Measurements from ENCODE around the gene RANBP17. TPM values are rescaled to one million over a fixed set of nuclear protein-coding genes. Genes with fewer than 3 reads are reported as not detected.

The RANBP17 gene
- total RNA-seq, 1 experiment from 2014 or later = not detected

GRCh38 chr5:170860818-170861666, 776 bp upstream of the RANBP17 start:
- ChIA-PET POLR2A (ENCODE audit: low non-redundant PET) (no interaction called here), CTCF (no interaction called here)
- H3K36me3 ChIP-seq (ENCODE audit: insufficient read depth, low read length, poor library complexity, severe bottlenecking) = no peaks in the 10 kb centered on the region
- no peak for TF ChIP-seq EZH2 (IDR thresholded peaks at IDR 0.05; ENCODE audit: borderline replicate concordance, low read depth, low read length, poor library complexity, severe bottlenecking)
- no peak for TF ChIP-seq CTCF (conservative IDR thresholded peaks at IDR 0.05; ENCODE audit: low read depth, low read length)
- DNase-seq (ENCODE audit: low spot score) = no peak
- H3K4me1 ChIP-seq (ENCODE audit: insufficient read depth, low read length, poor library complexity, severe bottlenecking) = no peaks in the 10 kb centered on the region
- H3K4me3 ChIP-seq (ENCODE audit: low read depth, low read length, poor library complexity, severe bottlenecking) = no peak overlapping the region
- H3K9me3 ChIP-seq (ENCODE audit: low read depth, low read length, poor library complexity, severe bottlenecking) = peaks cover 13% of the 10 kb centered on the region
- H3K27ac ChIP-seq (ENCODE audit: low read depth, low read length, poor library complexity, severe bottlenecking) = no peak overlapping the region
- BruUV-seq (replicated peaks) = no TSS peak
- intact Hi-C loops (cut with micrococcal nuclease; ENCODE audit: unreplicated experiment) = no loop called here
- peaks cover 30% of the 10 kb centered on the region for H3K27me3 ChIP-seq (replicated peaks; ENCODE audit: insufficient read depth, low read depth, low read length, poor library complexity)

- DNase-seq (ENCODE audit: low spot score) = no peak
- POLR2A ChIA-PET (ENCODE audit: low non-redundant PET) = no interaction called here
- no peaks in the 10 kb centered on the region for H3K36me3 ChIP-seq (ENCODE audit: insufficient read depth, low read length, poor library complexity, severe bottlenecking)
- peaks cover 30% of the 10 kb centered on the region for H3K27me3 ChIP-seq (replicated peaks; ENCODE audit: insufficient read depth, low read depth, low read length, poor library complexity)
- no peak for TF ChIP-seq EZH2 (IDR thresholded peaks at IDR 0.05; ENCODE audit: borderline replicate concordance, low read depth, low read length, poor library complexity, severe bottlenecking)
- TF ChIP-seq CTCF (conservative IDR thresholded peaks at IDR 0.05; ENCODE audit: low read depth, low read length) = no peak
- H3K4me1 ChIP-seq (ENCODE audit: insufficient read depth, low read length, poor library complexity, severe bottlenecking) = no peaks in the 10 kb centered on the region
- no peak overlapping the region for H3K27ac ChIP-seq (ENCODE audit: low read depth, low read length, poor library complexity, severe bottlenecking)
- intact Hi-C loops (cut with micrococcal nuclease; ENCODE audit: unreplicated experiment) = no loop called here
- no peak overlapping the region for H3K4me3 ChIP-seq (ENCODE audit: low read depth, low read length, poor library complexity, severe bottlenecking)
- BruUV-seq (replicated peaks) = no TSS peak
- H3K9me3 ChIP-seq (ENCODE audit: low read depth, low read length, poor library complexity, severe bottlenecking) = peaks cover 13% of the 10 kb centered on the region
- CTCF ChIA-PET = no interaction called here
These were observed 226 bp upstream of the RANBP17 start for GRCh38 chr5:170861667-170861916.

GRCh38 chr5:170863646-170864045, 1.8 kb downstream of the RANBP17 start:
- no peak for TF ChIP-seq CTCF (conservative IDR thresholded peaks at IDR 0.05; ENCODE audit: low read depth, low read length)
- TF ChIP-seq EZH2 (IDR thresholded peaks at IDR 0.05; ENCODE audit: borderline replicate concordance, low read depth, low read length, poor library complexity, severe bottlenecking) = no peak
- DNase-seq (ENCODE audit: low spot score) = no peak
- no peaks in the 10 kb centered on the region for H3K36me3 ChIP-seq (ENCODE audit: insufficient read depth, low read length, poor library complexity, severe bottlenecking)
- CTCF ChIA-PET = no interaction called here
- BruUV-seq (replicated peaks) = no TSS peak
- H3K4me3 ChIP-seq (ENCODE audit: low read depth, low read length, poor library complexity, severe bottlenecking) = no peak overlapping the region
- H3K27ac ChIP-seq (ENCODE audit: low read depth, low read length, poor library complexity, severe bottlenecking) = no peak overlapping the region
- POLR2A ChIA-PET (ENCODE audit: low non-redundant PET) = no interaction called here
- H3K27me3 ChIP-seq (replicated peaks; ENCODE audit: insufficient read depth, low read depth, low read length, poor library complexity) = peaks cover 30% of the 10 kb centered on the region
- peaks cover 13% of the 10 kb centered on the region for H3K9me3 ChIP-seq (ENCODE audit: low read depth, low read length, poor library complexity, severe bottlenecking)
- no peaks in the 10 kb centered on the region for H3K4me1 ChIP-seq (ENCODE audit: insufficient read depth, low read length, poor library complexity, severe bottlenecking)
- intact Hi-C loops (cut with micrococcal nuclease; ENCODE audit: unreplicated experiment) = no loop called here

All from A673 (cell line).